GM12878 (cell line): ENCODE measurements around the gene FAM200B.

Source experiments
- CEBPB ChIP-seq, 2 experiments: fragments of 150-350 bp in 1 of 2; IDR thresholded peaks; 2 replicates each; pipeline ENCODE4 v1.6.1; 2012 to 2014; ENCODE audit warnings: low read depth in 2 of 2, low read length in 2 of 2, borderline replicate concordance in 1 of 2, inconsistent platforms in 1 of 2
- CEBPZ ChIP-seq: fragments of 150-350 bp; IDR thresholded peaks from 2 replicates; pipeline ENCODE4 v1.6.1; 2016; ENCODE audit warnings: low read depth, low read length
- EZH2 ChIP-seq: IDR thresholded peaks from 2 replicates; pipeline ENCODE4 v1.6.1; 2012; ENCODE audit warnings: low read depth, mild to moderate bottlenecking, control low read depth, inconsistent platforms, low read length, borderline replicate concordance; ENCODE audit not compliant: control insufficient read depth
- RCOR1 ChIP-seq: conservative IDR thresholded peaks from 2 replicates; pipeline ENCODE4 v1.6.1; 2012; ENCODE audit warnings: low read depth, low read length, improper control_type of control experiment
- TF ChIP-seq, protein P1 (sequence below): IDR thresholded peaks from 2 replicates; pipeline ENCODE4 v1.6.1; 2011; ENCODE audit warnings: low read depth, mild to moderate bottlenecking, low read length, moderate library complexity, borderline replicate concordance; ENCODE audit errors: extremely low read depth

GRCh38 chr4:15706646-15707362 is 25.2 kb downstream of the FAM200B start:
- TF ChIP-seq EZH2 (no peak), RCOR1 (no peak), CEBPZ (no peak), CEBPB (IDR thresholded peaks at IDR 0.05; ENCODE audit: borderline replicate concordance in 1 of 2, low read depth in 2 of 2, low read length in 2 of 2) (no peak)
- TF ChIP-seq, protein P1, sequence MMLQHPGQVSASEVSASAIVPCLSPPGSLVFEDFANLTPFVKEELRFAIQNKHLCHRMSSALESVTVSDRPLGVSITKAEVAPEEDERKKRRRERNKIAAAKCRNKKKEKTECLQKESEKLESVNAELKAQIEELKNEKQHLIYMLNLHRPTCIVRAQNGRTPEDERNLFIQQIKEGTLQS: no peak
